GM11168 (cell line): ENCODE results near the gene TPPP3.
"Not testable (repeated sequence)": the region's sequence is repeated elsewhere in the genome, so short reads cannot be mapped to it uniquely, and the experiment has no call there.

Experiments used
- in situ Hi-C: fragments of 300-500 bp; cut with MboI; formaldehyde crosslinking; loops from one replicate; pipeline ENCODE4 v1.12.0; 2022; ENCODE audit warnings: low sequenced_read_pairs; ENCODE audit not compliant: unreplicated experiment

Gene TPPP3

DNA sequence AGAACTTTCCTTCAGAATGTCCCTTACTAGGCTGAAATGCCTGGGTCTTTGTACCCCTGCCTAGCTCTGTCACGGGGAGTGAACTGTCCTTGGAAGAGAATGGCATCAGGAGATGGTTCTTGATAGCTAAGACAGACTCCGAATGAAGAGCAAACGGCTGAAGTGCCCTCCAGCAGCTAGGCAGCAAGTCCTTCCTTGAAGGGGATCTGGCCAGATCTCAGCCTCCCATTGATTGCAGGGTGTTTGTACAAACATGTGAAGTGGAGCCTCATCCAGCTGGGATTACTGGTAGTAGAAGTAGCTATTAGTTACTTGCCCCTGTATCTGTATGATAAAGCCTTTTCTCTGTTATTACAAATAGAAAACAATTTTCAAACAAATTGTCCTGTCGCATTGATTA lies 35.7 kb downstream of the TPPP3 start:
- in situ Hi-C loops, result no loop called here

DNA sequence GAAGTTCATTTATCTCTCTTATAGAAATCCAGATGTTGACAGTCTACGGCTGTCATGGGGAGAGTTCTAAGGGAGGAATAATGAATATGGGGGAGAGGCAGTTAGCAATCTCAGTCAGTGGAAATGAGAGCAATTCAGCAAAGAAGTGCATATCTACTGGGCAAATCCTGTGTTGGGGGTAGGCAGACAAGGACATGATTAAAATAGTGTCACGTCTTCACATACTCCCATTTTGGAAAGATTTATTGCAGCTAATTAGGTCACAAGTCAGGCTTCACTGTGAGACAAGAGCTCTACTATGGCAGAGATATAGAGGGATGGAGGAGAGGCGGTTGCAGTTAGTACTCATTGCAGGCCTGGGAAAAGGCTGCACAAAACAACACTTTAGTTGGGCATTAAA lies 36.9 kb downstream of the TPPP3 start:
- in situ Hi-C loops, result no loop called here

DNA sequence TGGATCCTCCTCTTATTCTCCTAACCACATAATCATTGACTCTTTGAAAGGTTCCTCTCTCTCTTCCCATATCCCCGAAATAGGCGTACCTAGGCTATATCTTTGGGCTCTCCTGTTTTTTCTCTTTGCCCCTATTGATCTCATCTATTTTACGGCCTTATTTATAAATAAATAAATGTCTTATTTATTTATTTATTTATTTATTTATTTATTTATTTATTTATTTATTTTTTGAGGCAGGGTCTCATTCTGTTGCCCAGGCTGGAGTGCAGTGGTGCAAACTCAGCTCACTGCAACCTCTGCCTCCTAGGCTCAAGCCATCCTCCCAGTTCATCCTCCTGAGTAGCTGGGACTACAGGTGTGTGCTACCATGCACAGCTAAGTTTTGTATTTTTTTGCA lies 40.8 kb downstream of the TPPP3 start:
- in situ Hi-C loops, result not testable (repeated sequence)

DNA sequence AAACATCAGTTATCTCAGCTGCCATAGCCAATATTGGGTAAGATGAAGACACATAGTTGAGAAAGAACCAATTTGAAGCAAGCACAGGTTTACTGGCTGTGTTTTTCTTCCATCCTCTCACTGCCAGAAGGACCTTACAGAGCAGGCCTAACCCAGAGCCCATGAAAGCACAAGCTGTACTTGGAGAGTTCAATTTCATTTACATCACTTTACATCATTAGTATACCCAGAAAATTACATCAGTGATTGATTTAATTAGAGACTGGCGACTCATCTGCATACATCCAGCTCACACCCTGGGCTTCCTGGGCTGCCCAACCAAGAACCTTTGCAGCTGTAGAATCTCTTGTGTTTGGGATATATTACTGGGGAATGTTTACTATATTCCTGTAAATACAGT lies 43.0 kb downstream of the TPPP3 start:
- in situ Hi-C loops, result no loop called here

DNA sequence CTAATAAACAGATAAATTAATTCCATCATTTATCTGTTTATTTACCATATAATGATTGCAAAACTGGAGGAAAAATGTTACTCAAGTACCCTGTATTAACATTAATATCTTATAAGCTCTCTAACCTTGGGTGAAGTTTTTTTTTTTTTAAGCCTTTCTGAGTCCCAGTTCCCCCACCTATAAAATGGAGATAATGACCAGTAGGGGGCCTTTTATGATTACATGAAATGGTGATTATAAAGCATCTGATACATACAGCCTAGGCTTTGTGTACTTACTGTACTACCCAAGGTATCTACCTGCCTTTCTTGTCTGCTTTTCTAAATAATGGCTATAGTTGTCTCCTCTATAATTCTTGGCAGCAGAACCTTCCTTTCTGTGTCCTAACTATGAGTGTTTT lies 44.1 kb downstream of the TPPP3 start:
- in situ Hi-C loops, result no loop called here

DNA sequence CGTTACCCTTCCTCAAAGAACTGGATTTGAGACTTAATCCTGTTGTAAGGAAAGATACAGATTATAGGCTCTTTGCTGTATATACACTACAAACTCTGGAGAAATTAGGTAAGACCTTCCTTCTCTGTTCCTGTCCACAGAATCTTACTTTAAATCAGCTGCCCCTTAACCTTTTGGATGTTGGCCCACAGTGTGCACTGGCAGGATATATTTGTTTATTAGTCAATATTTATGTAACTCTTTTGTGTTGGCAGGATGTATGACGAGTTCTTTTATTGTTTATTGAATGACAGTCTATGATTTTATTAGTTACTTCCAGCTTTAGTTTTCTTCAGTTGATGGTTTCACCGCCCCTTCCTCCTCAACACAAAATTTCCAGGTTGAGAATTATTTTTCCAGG lies 47.0 kb downstream of the TPPP3 start:
- in situ Hi-C loops, result no loop called here

DNA sequence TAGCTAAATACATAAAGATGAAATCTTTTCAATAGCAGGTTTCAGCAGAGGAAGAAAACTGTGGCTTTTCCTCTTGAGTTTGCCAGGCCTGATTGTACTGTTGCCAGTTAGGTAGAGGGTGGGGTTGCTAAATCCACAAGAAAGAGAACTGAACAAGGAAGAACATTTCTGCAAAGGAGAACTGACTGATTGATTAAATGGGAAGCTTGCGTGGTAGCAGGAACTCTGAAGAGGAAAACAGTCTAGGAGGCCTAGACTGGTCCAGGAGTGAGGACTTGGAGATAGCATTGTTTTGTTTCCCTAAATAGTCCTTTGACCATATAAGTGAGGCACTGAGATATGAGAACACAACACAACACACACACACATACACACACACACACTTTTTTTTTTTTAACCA lies 47.9 kb downstream of the TPPP3 start:
- in situ Hi-C loops, result no loop called here

DNA sequence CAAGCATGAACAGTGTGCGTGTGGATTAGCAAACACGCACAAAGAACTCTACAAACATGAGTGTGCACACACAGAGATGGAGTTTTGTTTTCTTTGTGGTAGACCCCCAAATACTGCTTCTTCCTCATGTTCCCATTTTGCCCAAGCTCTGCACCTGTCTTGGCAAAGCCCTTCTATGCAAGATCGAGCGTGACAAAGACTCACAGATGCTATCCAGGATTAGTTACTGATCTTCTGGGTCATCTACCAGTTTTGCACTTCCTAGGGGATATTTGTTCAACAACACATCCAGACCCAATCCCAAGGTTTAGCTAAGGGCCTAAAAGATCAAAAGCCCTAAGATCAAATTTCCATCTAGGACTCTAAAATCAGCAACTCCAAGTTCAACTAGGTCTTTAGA lies 50.7 kb downstream of the TPPP3 start:
- in situ Hi-C loops, result no loop called here

DNA sequence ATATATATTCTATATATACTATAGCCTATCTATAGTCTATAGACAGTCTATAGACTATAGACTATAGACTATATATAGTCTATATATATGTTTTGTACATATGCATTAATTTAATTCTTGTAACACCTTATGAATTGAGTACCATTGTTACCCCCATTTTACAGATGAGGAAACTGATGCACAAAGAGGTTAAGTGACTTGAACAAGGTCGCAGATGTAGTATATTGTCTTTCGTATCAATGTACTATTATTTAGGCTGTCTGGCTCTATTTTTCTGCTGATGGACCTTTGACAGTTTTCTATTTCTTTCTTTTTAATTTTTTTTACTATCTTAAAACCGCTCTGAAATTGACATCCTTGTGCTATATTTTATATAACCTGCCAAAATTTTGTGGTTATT lies 52.0 kb downstream of the TPPP3 start:
- in situ Hi-C loops, result no loop called here
